Stomach smooth muscle (tissue), 2 donors: ENCODE data around the gene CSAG3.
"Not testable (repeated sequence)": the region's sequence is repeated elsewhere in the genome, so short reads cannot be mapped to it uniquely, and the experiment has no call there.

Source experiments
- H3K27ac ChIP-seq: one replicate; pipeline ENCODE4 v1.7.0; 2013; ENCODE audit warnings: mild to moderate bottlenecking, low read length, inconsistent platforms
- H3K27me3 ChIP-seq, 2 donors: one replicate each; pipeline ENCODE4 v1.7.0; 2013; ENCODE audit warnings: low read length in 2 of 2; ENCODE audit not compliant: insufficient read depth in 2 of 2, control insufficient read depth in 1 of 2
- H3K36me3 ChIP-seq, 2 donors: one replicate each; pipeline ENCODE4 v1.7.0; 2013; ENCODE audit warnings: low read length in 2 of 2; ENCODE audit not compliant: control insufficient read depth in 2 of 2, insufficient read depth in 2 of 2
- H3K4me1 ChIP-seq: one replicate; pipeline ENCODE4 v1.7.0; 2013; ENCODE audit warnings: low read length; ENCODE audit not compliant: control insufficient read depth, insufficient read depth
- H3K4me3 ChIP-seq, 2 donors: one replicate each; pipeline ENCODE4 v1.7.0; 2013; ENCODE audit warnings: low read length in 2 of 2
- H3K9ac ChIP-seq, 2 donors: one replicate each; pipeline ENCODE4 v1.7.0; 2013; ENCODE audit warnings: low read length in 2 of 2, mild to moderate bottlenecking in 1 of 2
- H3K9me3 ChIP-seq, 2 donors: one replicate each; pipeline ENCODE4 v1.7.0; 2013; ENCODE audit warnings: low read length in 2 of 2; ENCODE audit not compliant: control insufficient read depth in 2 of 2
- donor health status: healthy.
- donor health status: Pancreatic carcinoma.

CSAG3 gene

GRCh38 chrX:152758918-152759317 lies at the start of gene CSAG3:
CSAG3 (plus strand) TSS chrX:152759218.
- H3K9me3 ChIP-seq, H3K27ac ChIP-seq, H3K9ac ChIP-seq, H3K27me3 ChIP-seq, H3K4me1 ChIP-seq, H3K4me3 ChIP-seq, H3K36me3 ChIP-seq: not testable (repeated sequence)

GRCh38 chrX:152713195-152713594 lies 45.8 kb upstream of the CSAG3 start:
- H3K4me1 ChIP-seq, H3K9ac ChIP-seq, H3K36me3 ChIP-seq: not testable (repeated sequence)

DNA sequence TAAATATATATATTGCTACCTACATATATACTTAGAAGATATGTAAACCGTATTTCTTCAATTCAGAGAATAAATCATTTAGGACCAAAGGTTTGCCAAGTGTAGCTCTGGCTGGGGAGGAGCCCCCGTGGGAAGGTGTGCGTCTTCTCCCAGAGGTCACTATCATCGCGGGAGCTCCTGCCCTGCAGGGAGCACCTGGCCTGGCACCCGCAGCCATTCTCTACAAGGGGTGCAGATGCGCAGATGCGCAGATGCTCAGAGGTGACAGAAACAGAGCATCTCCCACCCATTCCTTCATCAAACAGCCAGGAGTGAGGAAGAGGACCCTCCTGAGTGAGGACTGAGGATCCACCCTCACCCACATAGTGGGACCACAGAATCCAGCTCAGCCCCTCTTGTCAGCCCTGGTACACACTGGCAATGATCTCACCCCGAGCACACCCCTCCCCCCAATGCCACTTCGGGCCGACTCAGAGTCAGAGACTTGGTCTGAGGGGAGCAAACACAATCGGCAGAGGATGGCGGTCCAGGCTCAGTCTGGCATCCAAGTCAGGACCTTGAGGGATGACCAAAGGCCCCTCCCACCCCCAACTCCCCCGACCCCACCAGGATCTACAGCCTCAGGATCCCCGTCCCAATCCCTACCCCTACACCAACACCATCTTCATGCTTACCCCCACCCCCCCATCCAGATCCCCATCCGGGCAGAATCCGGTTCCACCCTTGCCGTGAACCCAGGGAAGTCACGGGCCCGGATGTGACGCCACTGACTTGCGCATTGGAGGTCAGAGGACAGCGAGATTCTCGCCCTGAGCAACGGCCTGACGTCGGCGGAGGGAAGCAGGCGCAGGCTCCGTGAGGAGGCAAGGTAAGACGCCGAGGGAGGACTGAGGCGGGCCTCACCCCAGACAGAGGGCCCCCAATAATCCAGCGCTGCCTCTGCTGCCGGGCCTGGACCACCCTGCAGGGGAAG lies 44.9 kb upstream of the CSAG3 start, which contains the start of gene MAGEA2B:
MAGEA2B (plus strand) TSS at position 814 of the 973 bp plus-strand sequence. CDS start 2,479 bp downstream, outside the sequence.
- not testable (repeated sequence) for H3K36me3 ChIP-seq, H3K27ac ChIP-seq, H3K4me1 ChIP-seq, H3K9ac ChIP-seq, H3K4me3 ChIP-seq, H3K27me3 ChIP-seq, H3K9me3 ChIP-seq

More at GRCh38 chrX:152713195-152713594, 45.8 kb upstream of the CSAG3 start:
- not testable (repeated sequence) for H3K4me3 ChIP-seq, H3K9me3 ChIP-seq, H3K27ac ChIP-seq, H3K27me3 ChIP-seq

GRCh38 chrX:152725409-152725808 lies 33.6 kb upstream of the CSAG3 start:
- Histone ChIP-seq H3K9me3 (no peaks in the 10 kb centered on the region), H3K4me3 (no peak overlapping the region), H3K4me1 (no peaks in the 10 kb centered on the region), H3K36me3 (no peaks in the 10 kb centered on the region), H3K9ac (no peak overlapping the region), H3K27me3 (no peaks in the 10 kb centered on the region), H3K27ac (no peak overlapping the region)

GRCh38 chrX:152733261-152733975 lies 25.6 kb upstream of the CSAG3 start, which contains the start of the genes CSAG1 and MAGEA12:
CSAG1 (minus strand) TSS chrX:152733721; CDS start chrX:152732460, 1,261 bp downstream.
MAGEA12 (plus strand) TSS chrX:152733757; CDS start chrX:152736162, 2,405 bp downstream.
- no peak within 1 kb of the TSS for H3K27ac ChIP-seq
- H3K4me3 ChIP-seq, result no peak within 1 kb of the TSS
- H3K9me3 ChIP-seq, result no peaks in the 10 kb centered on the region
- H3K4me1 ChIP-seq, result no peaks in the 10 kb centered on the region
- H3K36me3 ChIP-seq, result no peaks in the 10 kb centered on the region
- no peak within 1 kb of the TSS for H3K9ac ChIP-seq
- H3K27me3 ChIP-seq, result peaks cover 0 to 2% of the 10 kb centered on the region in 2 donors

DNA sequence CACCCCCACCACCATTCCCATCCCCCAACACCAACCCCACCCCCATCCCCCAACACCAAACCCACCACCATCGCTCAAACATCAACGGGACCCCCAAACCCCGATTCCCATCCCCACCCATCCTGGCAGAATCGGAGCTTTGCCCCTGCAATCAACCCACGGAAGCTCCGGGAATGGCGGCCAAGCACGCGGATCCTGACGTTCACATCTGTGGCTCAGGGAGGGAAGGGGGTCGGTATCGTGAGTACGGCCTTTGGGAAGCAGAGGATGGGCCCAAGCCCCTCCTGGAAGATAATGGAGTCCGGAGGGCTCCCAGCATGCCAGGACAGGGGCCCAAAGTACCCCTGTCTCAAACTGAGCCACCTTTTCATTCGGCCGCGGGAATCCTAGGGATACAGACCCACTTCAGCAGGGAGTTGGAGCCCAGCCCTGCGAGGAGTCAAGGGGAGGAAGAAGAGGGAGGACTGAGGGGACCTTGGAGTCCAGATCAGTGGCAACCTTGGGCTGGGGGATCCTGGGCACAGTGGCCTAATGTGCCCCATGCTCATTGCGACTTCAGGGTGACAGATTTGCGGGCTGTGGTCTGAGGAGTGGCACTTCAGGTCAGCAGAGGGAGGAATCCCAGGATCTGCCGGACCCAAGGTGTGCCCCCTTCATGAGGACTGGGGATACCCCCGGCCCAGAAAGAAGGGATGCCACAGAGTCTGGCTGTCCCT lies 24.7 kb upstream of the CSAG3 start:
- not testable (repeated sequence) for H3K9me3 ChIP-seq, H3K4me3 ChIP-seq, H3K9ac ChIP-seq, H3K27ac ChIP-seq, H3K4me1 ChIP-seq, H3K27me3 ChIP-seq, H3K36me3 ChIP-seq

DNA sequence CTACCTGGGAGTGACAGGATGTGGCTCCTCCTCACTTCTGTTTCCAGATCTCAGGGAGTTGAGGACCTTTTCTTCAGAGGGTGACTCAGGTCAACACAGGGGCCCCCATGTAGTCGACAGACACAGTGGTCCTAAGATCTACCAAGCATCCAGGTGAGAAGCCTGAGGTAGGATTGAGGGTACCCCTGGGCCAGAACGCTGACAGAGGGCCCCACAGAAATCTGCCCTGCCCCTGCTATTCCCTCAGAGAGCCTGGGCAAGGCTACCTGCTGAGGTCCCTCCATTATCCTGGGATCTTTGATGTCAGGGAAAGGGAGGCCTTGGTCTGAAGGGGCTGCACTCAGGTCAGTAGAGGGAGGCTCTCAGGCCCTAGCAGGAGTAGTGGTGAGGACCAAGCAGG lies 23.9 kb upstream of the CSAG3 start:
- Histone ChIP-seq H3K27me3 (peaks cover 0 to 2% of the 10 kb centered on the region in 2 donors), H3K9me3 (no peaks in the 10 kb centered on the region), H3K4me1 (no peaks in the 10 kb centered on the region), H3K27ac (no peak overlapping the region), H3K36me3 (no peaks in the 10 kb centered on the region), H3K4me3 (no peak overlapping the region), H3K9ac (no peak overlapping the region)

DNA sequence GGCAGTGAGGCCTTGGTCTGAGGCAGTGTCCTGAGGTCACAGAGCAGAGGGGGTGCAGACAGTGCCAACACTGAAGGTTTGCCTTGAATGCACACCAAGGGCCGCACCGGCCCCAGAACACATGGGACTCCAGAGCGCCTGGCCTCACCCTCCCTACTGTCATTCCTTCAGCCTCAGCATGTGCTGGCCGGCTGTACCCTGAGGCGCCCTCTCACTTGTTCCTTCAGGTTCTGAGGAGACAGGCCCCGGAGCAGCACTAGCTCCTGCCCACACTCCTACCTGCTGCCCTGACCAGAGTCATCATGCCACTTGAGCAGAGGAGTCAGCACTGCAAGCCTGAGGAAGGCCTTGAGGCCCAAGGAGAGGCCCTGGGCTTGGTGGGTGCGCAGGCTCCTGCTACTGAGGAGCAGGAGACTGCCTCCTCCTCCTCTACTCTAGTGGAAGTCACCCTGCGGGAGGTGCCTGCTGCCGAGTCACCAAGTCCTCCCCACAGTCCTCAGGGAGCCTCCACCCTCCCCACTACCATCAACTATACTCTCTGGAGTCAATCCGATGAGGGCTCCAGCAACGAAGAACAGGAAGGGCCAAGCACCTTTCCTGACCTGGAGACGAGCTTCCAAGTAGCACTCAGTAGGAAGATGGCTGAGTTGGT lies 23.0 kb upstream of the CSAG3 start:
- H3K27ac ChIP-seq, result no peak overlapping the region
- H3K27me3 ChIP-seq, result peaks cover 0 to 2% of the 10 kb centered on the region in 2 donors
- H3K9me3 ChIP-seq, result no peaks in the 10 kb centered on the region
- H3K4me1 ChIP-seq, result no peaks in the 10 kb centered on the region
- no peak overlapping the region for H3K4me3 ChIP-seq
- H3K9ac ChIP-seq, result no peak overlapping the region
- H3K36me3 ChIP-seq, result no peaks in the 10 kb centered on the region

DNA sequence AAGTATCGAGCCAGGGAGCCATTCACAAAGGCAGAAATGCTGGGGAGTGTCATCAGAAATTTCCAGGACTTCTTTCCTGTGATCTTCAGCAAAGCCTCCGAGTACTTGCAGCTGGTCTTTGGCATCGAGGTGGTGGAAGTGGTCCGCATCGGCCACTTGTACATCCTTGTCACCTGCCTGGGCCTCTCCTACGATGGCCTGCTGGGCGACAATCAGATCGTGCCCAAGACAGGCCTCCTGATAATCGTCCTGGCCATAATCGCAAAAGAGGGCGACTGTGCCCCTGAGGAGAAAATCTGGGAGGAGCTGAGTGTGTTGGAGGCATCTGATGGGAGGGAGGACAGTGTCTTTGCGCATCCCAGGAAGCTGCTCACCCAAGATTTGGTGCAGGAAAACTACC lies 22.5 kb upstream of the CSAG3 start:
- H3K27me3 ChIP-seq, H3K36me3 ChIP-seq, H3K9me3 ChIP-seq, H3K27ac ChIP-seq, H3K9ac ChIP-seq, H3K4me1 ChIP-seq, H3K4me3 ChIP-seq: not testable (repeated sequence)

- Histone ChIP-seq H3K9me3 (no peaks in the 10 kb centered on the region), H3K27ac (no peak overlapping the region), H3K27me3 (peaks cover 0 to 2% of the 10 kb centered on the region in 2 donors), H3K9ac (no peak overlapping the region), H3K36me3 (no peaks in the 10 kb centered on the region), H3K4me1 (no peaks in the 10 kb centered on the region), H3K4me3 (no peak overlapping the region)
These were observed 20.5 kb upstream of the CSAG3 start for GRCh38 chrX:152738560-152738959.
